GM10847 (cell line): ENCODE data around the gene OMD.

Experiments used
- POLR2A ChIP-seq: IDR thresholded peaks from 2 replicates; pipeline ENCODE4 v1.6.1; 2011; ENCODE audit not compliant: insufficient read length; ENCODE audit errors: extremely low read depth

Gene OMD, protein sequence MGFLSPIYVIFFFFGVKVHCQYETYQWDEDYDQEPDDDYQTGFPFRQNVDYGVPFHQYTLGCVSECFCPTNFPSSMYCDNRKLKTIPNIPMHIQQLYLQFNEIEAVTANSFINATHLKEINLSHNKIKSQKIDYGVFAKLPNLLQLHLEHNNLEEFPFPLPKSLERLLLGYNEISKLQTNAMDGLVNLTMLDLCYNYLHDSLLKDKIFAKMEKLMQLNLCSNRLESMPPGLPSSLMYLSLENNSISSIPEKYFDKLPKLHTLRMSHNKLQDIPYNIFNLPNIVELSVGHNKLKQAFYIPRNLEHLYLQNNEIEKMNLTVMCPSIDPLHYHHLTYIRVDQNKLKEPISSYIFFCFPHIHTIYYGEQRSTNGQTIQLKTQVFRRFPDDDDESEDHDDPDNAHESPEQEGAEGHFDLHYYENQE

DNA sequence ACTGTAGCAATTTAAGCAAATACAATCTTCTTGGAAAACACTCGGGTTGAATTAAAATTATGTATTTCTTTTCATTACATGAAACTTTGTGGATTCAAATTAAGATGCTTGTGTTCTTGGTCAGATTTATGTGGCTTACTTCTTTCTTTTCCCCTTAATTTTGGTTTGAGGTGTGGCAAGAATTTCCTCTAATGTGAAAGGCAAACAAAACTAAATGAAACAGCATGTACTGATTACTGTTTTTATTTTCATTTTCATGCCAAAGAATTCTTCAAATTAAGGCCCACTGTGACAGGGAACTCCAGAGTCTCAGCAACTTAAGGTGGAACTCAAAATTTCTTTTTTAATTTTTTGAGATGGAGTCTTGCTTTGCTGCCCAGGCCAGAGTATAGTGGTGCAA, at the start of gene OMD:
Gene OMD, minus strand, starts transcription at position 132 of the 400 bp plus-strand sequence. CDS start 6,913 bp downstream, outside the sequence.
- no peak for TF ChIP-seq POLR2A

DNA sequence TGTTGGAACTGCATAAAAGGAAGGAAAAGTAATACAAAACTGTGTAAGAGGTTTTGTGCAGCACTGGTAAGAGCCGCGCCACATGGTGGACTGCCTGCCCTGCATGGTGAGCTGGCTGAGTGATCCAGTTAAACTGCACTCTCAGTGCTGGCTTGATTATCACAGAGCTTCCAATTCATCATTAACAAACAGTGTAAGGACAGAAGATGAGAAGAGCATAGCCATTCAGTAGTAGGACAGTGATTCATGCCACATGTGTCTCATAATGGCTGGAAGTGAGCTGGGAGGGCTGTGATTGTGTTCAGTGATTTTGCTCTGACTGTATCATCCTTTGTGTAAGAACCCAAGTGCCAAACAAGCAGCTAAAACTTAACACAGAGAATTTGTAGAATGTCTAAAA, 43.9 kb upstream of the OMD start:
- no peak for TF ChIP-seq POLR2A

DNA sequence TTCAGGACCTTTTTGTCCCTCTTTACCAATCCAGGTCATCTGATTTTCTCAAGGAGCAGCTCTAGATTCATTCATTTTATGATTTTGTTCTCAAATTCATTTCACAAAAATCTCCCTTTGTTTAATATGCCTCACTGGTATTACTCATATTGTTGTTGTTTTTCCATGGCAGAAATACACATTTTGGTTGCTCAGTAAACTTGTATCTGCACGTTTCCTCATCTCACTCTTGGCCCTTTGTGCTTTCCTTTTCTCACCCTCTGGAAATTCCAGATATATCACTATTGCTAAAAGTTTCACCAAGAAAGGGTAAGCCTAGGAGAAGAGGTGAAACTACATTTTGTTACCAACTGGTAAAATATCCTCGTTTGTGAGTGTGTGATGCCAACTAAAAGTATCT, 43.2 kb upstream of the OMD start:
- no peak for TF ChIP-seq POLR2A

GRCh38 chr9:92467041-92467440, 42.8 kb upstream of the OMD start:
- TF ChIP-seq POLR2A = no peak

- TF ChIP-seq POLR2A = no peak
These were observed 39.7 kb upstream of the OMD start for GRCh38 chr9:92463984-92464383.

GRCh38 chr9:92463387-92463786, 39.1 kb upstream of the OMD start:
- no peak for TF ChIP-seq POLR2A

- TF ChIP-seq POLR2A = no peak
These were observed 33.3 kb upstream of the OMD start for GRCh38 chr9:92457576-92457975.

GRCh38 chr9:92455217-92455616, 30.9 kb upstream of the OMD start:
- TF ChIP-seq POLR2A = no peak

GRCh38 chr9:92446536-92446935, 22.3 kb upstream of the OMD start:
- TF ChIP-seq POLR2A = no peak

DNA sequence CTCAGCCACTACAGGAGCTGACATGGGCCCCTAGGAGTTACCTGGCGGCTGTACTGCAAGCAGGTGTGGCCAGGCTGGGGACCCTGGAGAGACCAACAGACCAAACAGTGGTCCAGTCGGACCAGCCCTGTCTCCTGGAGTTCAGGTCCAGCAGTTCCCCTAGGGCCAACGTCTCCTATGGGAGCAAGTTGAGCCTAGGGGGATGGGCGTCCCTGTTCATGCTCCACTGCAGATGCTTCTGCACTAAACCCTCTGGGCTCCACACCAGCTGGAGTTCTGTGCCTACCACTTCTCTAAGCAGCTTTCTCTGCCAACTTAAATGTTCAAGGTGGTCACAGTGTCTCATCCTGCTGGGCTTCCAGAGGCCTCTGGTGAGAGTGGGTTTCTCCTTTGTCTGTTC, 20.6 kb upstream of the OMD start:
- TF ChIP-seq POLR2A = no peak

GRCh38 chr9:92440751-92441046, 16.4 kb upstream of the OMD start:
- no peak for TF ChIP-seq POLR2A

- TF ChIP-seq POLR2A = no peak
These were observed 15.9 kb upstream of the OMD start for GRCh38 chr9:92439921-92440750.

DNA sequence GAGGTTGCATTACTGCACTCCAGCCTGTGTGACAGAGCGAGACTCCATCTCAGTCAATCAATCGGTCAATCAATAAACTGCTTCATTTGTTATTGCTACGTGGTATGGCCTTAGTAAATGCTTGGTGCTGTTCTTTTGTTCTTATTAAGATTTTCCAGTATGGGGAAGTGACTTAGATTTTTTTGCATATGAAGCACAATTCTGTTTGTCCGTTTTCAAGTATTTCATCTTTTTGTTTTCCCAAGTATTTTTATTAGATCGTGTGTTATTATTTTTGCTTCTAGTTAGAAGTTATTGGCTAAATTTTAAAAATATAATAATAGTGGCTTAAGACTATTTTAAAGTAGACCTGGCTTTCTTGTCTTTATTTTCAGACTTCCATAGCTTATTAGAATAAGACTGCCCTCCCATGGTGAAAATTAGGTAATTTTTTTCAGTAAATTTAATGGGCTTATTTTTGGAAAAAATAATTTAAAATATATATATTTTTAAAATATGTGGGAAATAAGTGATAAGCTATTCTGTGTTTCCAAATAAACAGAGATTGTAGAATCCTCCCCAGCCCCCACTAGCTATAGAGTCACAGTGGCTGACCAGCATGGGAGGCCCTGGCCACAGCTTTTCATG, 14.7 kb upstream of the OMD start:
- no peak for TF ChIP-seq POLR2A

GRCh38 chr9:92435263-92435662, 11.0 kb upstream of the OMD start:
- no peak for TF ChIP-seq POLR2A

DNA sequence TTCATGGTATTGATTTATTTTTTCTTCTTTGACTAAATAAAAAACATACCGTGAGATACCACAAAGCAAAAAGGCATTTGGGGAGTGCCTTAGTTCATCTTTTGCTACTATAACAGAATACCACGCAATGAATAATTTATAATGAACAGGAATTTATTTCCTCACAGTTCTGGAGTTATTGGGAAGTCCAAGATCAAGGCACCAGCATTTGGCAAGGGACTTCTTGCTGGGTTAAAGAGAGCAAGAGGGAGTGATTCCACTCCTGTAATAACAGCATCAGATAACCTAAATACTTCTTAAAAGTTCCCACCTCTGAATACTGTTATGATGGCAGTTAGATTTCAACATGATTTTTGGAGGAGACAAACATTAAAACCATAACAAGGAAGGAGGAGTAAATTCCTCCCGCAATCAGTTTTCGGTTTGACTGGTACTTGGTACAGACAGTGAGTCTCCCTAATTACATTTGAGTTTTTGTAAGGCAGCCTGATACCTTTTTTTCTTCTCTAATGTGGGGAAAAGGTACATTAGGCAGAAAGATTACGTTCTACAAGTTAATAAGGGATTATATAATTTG, 8.8 kb upstream of the OMD start:
- TF ChIP-seq POLR2A = no peak

- no peak for TF ChIP-seq POLR2A
These were observed 8.1 kb upstream of the OMD start for GRCh38 chr9:92432350-92432749.
